UCSD-AML1 (cell line): ENCODE results near the gene ZNF709.
A peak's percentile ranks its signal among the peaks of the same experiment; 100 is the strongest.
"Not testable (repeated sequence)": the region's sequence is repeated elsewhere in the genome, so short reads cannot be mapped to it uniquely, and the experiment has no call there.

Source experiments
- DNase-seq: peaks from one replicate; lab custom pipeline; 2025; ENCODE audit not compliant: unreplicated experiment; lab: John Stamatoyannopoulos, UW

Gene ZNF709

DNA sequence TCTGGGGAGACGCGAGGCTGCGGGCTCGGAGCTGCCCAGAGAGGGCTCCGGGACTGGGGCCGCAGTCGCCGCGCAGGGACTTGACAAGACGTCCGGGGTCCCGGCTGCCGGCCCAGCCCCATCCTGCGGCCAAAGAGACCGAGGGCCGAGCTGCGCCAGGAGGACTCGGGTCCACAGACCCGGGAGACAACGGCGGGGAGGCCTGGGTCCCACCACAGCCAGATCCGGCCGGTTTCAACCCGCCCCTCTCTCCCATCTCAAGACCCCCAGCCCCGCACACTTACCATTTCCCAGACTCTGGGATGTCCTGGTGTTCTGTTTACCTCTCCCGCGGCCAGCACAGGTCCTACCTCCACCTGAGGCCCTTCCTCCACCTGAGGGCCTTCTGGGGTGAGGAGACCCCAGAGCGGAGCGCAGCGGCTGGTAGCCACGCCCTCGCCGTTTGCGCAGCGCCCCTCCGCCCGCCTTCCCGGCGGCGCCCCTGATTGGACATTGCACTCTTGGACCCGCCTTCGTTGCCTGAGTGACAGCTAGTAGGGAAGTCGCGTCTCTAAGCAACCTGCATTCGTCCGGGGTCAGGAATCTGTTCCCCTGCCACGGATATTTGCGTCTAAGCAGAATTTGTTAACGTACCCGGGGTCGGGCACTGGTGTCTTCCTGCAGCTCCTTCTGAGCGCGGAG lies at the start of gene ZNF709:
Gene ZNF709, minus strand, starts transcription at position 446 of the 681 bp plus-strand sequence. Its CDS starts 159 bp downstream, at position 287.
- peak; percentile 88 for DNase-seq

DNA sequence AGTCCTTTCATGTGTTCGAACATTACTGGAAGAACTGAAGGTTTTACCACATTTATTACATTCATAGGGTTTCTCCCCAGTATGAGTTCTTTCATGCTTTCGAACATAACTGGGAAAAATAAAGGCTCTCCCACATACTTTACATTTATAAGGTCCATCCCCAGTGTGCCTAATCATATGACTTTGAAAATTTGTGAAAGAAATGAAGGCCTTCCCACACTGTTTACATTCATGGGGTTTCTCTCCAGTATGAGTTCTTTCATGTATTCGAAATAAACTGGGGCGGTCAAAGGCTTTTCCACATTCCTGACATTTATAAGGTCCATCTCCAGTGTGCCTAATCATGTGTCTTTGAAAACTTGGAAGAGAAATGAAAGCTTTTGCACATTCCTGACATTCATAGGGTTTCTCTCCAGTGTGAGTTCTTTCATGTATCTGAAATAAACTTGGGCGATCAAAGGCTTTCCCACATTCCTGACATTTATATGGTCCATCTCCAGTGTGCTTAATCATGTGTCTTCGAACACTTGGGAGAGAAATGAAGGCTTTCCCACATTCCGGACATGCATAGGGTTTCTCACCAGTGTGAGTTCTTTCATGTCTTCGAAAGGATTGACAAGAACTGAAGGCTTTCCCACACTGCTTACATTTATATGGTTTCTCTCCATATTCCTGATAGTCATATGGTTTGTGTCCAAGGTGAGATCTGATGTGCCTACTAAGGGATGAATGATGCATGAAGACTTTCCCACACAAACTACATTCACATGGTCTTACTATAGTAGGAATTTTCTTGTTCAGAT lies 42.6 kb upstream of the ZNF709 start:
- DNase-seq, result no peak

DNA sequence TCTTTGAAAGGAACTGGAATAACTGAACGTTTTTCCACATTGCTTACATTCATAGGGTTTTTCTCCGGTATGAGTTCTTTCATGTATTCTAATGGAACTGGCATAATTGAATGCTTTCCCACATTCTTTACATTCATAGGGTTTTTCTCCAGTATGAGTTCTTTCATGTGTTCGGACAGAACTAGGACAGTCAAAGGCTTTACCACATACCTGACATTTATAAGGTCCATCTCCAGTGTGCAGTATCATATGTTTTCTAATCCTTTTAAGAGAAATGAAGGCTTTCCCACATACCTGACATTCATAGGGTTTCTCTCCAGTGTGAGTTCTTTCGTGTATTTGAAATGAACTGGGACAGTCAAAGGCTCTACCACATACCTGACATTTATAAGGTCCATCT lies 41.9 kb upstream of the ZNF709 start:
- DNase-seq, result no peak

DNA sequence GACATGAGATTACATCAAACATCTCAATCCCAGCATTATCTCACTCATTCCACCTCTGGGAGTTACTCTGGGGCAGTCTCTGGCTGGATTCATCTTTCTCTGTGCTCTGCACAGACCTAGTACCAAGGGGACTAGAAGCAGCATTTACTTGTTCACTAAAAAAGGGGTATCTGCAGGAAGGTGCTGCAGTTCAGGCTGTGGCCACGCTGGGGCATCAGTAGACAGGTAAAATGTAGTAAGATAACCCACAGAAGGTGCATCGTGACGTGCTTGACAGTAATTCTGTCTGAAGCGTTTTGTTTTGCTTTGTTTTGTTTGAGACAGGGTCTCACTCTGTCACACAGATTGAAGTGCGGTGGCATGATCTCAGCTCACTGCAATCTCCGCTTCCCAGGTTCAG lies 37.4 kb upstream of the ZNF709 start:
- DNase-seq, result no peak

DNA sequence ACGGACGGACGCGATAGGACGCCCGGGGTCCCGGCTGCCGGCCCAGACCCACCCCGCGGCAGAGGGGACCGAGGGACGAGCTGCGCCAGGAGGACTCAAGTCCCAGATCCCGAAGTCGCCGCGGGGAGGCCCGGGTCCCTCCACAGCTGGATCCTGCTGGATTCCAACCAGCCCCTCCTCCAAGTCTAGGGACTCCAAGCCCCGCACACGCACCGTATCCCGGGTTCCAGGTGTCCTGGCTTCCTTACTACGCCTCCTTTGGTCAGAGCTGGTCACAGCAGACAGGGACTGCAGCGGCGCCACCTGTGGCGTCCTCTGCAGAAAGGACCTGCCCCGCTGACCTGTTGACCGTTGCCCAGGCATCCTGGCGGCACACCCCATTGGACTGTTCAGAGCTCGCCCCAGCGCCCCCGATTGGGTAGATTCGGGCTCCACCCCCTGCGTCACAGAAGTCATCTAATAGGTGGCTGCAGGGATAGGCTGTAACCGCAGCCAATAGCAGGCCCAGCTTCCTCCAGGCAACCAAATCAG lies 29.0 kb upstream of the ZNF709 start:
- no peak for DNase-seq

DNA sequence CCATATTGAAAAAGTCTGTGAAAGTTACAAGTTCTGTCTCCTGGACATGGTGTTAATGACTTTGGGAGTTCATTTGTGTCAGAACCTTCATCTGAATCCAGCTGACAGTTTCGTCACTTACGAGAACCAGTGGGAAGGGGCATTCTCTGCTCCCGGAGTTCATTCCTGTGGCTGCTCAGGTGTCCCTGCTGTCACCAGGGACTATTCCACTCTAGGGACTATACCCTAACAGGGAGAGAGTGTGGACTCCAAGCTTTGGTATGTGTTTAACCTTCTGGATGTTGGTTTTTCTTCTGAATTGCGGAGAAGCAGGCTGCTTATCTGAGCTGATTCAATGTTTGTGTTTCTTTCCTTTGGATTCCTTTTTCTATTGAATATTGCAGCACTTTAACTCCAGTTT lies 12.4 kb upstream of the ZNF709 start:
- DNase-seq, result no peak

GRCh38 chr19:12496480-12496879 lies 11.9 kb upstream of the ZNF709 start:
- no peak for DNase-seq

DNA sequence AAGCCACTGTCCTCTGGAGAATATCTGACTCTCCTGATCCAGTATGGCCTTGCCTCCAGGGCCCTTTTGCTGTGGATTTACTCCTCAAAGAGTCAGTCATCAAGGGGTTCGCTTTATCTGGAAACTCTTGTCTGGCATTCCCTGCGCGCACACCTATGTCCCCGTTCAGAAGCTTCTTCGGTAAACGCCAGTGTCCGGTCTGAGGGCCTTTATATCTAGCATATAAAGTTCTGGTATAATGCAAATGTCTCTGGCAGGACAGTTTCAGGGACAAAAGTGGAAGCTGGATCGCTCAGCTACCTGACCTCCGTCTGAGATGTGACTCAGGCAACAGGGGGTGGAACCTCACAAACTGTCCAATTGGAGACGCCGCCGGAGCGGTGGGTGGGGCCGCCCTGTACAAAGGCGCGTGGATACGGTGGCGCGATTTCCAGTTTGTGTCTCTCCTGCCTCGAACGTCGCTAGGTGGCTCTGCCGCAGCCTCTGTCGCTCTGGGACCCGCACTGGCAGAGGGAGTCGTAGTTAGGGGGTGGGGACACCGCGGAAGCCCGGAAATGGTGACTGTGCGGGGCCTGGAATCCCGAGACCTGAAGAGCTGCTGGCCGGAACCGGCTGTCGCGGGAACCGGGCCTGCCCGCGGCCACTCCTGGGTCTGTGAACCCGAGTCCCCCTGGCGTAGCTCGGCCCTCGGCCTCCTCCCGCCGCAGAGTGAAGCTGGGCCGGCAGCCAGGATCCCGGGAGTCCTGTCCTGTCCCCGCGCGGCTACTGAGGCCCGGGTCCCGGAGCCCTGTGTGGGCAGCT lies 10.6 kb upstream of the ZNF709 start:
- no peak for DNase-seq

- DNase-seq, result no peak
These were observed 9.7 kb upstream of the ZNF709 start for GRCh38 chr19:12494260-12494860.

DNA sequence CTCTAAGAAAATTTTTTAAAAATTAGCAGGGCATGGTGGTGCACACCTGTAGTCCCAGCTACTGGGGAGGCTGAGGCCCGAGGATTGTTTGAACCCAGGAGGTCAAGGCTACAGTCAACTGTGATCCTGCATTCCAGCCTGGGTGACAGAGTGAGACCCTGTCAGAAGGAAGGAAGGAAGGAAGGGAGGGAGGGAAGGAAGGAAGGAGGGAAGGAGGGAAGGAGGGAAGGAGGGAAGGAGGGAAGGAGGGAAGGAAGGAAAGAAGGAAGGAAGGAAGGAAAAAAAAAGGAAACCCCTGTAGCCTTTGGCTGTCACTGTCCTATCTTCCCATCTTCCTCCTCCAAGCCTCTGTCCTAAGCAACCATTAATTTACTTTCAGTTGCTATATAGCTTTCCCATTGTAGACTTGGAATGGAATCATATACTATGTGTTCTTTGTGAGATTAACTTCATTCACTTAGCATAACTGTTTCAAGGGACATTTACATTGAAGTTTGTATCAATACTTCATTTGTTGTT lies 1.7 kb upstream of the ZNF709 start:
- DNase-seq, result not testable (repeated sequence)

GRCh38 chr19:12485571-12485970 lies 955 bp upstream of the ZNF709 start:
- no peak for DNase-seq

GRCh38 chr19:12485052-12485416 lies 418 bp upstream of the ZNF709 start:
- DNase-seq, result no peak

- no peak for DNase-seq
These were observed 625 bp downstream of the ZNF709 start for GRCh38 chr19:12484011-12484370.

DNA sequence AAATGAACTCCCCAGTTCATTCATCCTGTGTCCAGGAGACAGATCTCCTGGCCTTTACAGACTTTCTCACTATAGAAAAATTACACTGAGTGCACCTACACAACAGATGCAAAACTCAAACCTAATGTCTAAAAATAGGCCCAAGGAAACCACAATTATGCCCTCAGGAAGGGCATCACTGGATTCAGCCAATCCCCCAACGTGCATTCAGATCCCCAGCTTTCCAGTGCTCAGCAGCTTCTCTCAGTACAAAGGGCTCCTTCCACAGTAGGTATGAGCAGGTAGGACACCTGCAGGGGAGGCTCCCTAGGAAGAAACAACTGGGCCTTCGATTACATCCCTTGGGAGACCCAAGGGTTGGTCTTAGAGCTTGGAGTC lies 2.1 kb downstream of the ZNF709 start:
- peak; percentile 21 for DNase-seq

- no peak for DNase-seq
These were observed 2.7 kb downstream of the ZNF709 start for GRCh38 chr19:12481781-12482508.

DNA sequence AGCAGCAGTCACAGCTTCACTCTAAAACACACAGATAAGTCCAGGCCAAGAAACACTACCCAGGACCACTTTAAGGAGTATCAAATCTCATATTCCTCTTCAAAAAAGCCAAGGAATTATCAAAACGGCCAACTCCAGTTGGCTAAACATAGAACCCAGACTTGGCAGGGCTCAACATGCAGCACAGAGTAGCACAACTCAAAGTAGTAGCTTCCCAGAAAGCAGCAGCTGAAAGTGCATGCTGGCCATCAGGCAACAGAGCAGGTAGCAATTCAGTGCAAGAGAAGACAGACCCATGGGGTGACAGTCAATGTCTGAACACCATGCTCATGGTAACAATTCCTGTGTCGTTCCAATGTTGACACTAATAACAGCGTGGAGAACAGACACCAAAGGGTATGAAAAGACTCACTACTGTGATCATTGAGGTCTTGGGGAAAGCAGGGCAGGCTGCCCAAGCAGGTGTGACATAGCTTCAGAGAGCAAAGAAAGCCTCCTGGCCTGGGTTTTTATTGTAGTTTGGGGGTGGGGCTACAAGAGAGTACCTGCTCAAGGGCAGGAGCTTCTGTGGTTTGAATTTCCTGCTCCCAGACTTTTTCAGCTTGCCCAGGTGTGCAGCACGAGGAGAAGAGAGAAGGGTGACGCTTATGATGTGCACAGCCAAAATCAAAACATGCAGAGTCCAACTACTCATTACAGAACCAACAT lies 6.2 kb downstream of the ZNF709 start:
- no peak for DNase-seq

DNA sequence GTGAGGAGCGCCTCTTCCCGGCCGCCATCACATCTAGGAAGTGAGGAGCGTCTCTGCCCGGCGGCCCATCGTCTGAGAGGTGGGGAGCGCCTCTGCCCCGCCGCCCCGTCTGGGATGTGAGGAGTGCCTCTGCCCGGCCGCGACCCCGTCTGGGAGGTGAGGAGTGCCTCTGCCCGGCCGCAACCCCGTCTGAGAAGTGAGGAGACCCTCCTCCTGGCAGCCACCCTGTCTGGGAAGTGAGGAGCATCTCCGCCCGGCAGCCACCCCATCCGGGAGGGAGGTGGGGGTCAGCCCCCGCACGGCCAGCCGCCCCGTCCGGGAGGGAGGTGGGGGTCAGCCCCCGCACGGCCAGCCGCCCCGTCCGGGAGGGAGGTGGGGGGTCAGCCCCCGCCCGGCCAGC lies 17.0 kb downstream of the ZNF709 start:
- not testable (repeated sequence) for DNase-seq

DNA sequence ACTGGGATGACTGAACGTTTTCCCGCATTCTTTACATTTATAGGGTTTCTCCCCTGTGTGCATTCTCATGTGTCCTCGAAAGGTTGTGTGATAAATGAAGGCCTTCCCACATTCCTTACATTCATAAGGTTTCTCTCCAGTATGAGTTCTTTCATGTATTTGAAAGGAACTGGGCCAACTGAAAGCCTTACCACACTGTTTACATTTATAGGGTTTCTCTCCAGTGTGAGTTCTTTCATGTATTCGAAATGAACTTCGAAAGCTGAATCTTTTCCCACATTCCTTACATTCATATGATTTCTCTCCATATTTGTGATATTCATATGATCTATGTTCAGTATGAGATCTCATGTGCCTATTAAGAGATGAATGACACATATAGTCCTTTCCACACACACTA lies 19.4 kb downstream of the ZNF709 start:
- no peak for DNase-seq

DNA sequence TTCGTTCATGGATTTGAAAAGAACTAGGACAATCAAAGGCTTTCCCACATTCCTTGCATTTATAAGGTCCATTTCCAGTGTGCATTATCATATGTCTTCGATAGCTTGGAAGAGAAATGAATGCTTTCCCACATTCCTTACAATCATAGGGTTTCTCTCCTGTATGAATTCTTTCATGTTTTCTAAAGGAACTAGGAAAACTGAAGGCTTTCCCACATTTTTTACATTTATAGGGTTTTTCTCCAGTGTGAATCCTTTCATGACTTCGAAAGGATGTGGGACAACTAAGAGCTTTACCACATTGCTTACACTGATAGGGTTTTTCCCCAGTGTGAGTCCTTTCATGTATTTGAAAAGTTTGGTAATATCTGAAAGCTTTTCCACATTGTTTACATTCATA lies 19.8 kb downstream of the ZNF709 start:
- DNase-seq, result no peak

GRCh38 chr19:12464139-12464538 lies 20.5 kb downstream of the ZNF709 start:
- DNase-seq, result not testable (repeated sequence)
